SK-N-SH treated with all-trans-retinoic acid at 6 μM for 48 hours (cell line): ENCODE results near the gene KRT83.

ENCODE experiments used
- TOX ChIP-seq: fragments of 250-450 bp; sonication (Bioruptor Pico); IDR thresholded peaks from 2 replicates; pipeline ENCODE4 v1.8.0; 2021; ENCODE audit warnings: mild to moderate bottlenecking, moderate library complexity, borderline replicate concordance
- ZNF70 ChIP-seq: fragments of 450-650 bp; formaldehyde crosslinking; IDR thresholded peaks from 2 replicates; pipeline ENCODE4 v1.5.0; 2020; ENCODE audit warnings: mild to moderate bottlenecking, moderate library complexity
- TF ChIP-seq, protein P1 (sequence below): fragments of 250-450 bp; sonication (Bioruptor Pico); IDR thresholded peaks from 2 replicates; pipeline ENCODE4 v1.5.1; 2021; ENCODE audit warnings: mild to moderate bottlenecking, moderate library complexity

DNA sequence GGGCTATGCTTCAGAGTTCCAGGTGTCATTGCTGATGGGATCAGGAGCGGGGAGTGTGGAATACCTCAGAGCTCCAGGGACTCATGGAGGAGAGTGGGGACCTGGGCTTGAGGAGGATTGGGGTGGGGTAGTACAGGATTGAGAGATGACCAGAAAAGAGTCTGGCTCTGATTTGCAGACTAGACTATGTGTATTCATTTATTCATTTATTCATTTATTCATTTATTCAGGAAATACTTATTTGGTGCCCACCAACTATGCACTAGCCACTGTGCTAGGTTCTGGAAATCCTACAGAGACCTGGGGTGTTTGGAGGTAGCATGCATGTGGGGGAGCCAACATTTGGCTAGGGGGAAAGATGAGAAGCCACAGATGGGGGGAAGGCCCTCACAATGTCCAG is 871 bp upstream of the KRT83 start:
- TF ChIP-seq ZNF70 (CRISPR knock-in tag) (no peak), TOX (CRISPR knock-in tag) (no peak)
- TF ChIP-seq, protein P1, sequence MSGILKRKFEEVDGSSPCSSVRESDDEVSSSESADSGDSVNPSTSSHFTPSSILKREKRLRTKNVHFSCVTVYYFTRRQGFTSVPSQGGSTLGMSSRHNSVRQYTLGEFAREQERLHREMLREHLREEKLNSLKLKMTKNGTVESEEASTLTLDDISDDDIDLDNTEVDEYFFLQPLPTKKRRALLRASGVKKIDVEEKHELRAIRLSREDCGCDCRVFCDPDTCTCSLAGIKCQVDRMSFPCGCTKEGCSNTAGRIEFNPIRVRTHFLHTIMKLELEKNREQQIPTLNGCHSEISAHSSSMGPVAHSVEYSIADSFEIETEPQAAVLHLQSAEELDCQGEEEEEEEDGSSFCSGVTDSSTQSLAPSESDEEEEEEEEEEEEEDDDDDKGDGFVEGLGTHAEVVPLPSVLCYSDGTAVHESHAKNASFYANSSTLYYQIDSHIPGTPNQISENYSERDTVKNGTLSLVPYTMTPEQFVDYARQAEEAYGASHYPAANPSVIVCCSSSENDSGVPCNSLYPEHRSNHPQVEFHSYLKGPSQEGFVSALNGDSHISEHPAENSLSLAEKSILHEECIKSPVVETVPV (CRISPR knock-in tag) = no peak
